ENCODE data around the gene KLF16.

DNA sequence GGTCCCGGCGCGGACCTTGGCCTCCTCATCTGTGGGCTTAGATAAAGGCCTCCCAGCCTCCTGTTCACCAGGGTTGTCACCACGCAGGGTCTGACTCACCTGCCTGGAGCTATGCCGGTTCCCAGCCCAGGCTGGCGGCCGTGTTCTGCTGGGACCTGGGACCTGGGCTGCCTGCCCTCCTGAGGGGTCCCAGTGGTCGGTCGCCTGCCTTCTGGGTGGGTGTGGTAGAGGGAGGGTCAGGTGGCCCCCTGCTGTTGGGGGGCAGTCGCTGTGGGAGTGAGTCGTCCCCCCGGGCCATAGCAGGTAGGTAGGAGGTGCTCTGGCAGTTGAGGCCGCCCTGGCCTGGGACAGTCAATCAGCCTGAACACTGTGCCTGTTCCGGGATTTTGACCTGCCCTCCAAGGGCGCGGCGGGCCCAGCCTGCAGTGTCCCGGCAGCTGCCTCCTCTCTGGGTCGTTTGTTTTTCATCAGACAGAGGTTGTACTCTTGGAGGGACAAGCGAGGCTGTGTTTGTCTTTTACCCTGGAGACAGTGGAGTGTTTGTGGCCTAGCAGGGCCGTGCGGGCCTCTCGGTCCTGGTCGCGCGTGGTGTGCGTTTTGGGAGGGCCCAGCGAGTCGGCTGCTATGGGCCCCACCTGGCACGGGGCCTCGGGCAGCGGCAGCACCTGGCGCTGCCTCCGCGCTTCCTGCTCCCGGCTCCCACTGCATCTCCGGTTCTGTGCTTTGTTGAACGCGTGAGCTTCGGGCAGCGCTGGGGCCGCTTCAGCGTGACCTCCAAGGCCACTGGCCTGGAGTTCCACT is 44.4 kb upstream of the KLF16 start:
- no peak for TF ChIP-seq CTCF (IDR thresholded peaks at IDR 0.05; ENCODE audit: insufficient read depth, low read depth, low read length)
- TF ChIP-seq EZH2 (IDR thresholded peaks at IDR 0.05; ENCODE audit: insufficient read depth, low read length) = no peak
